ENCODE data around the gene DHX34.
"Not testable (repeated sequence)": the region's sequence is repeated elsewhere in the genome, so short reads cannot be mapped to it uniquely, and the experiment has no call there.

The DHX34 gene

DNA sequence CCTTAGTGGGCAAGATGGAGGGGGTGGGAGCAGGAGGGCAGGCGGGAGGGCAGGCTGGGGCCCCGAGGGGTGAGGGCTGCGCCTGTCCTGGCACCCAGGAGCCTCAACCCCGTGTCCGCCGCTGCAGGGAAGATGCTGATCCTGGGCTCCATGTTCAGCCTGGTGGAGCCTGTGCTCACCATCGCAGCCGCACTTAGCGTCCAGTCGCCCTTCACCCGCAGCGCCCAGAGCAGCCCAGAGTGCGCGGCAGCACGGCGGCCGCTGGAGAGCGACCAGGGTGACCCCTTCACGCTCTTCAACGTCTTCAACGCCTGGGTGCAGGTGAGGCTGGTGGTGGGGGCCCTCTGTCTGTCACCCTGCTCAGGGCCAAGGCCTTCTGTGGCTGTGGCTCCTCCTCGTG is 23.5 kb downstream of the DHX34 start:
- DNase-seq, result no peak

- no peak for DNase-seq
These were observed 24.4 kb downstream of the DHX34 start for GRCh38 chr19:47373246-47374240.

DNA sequence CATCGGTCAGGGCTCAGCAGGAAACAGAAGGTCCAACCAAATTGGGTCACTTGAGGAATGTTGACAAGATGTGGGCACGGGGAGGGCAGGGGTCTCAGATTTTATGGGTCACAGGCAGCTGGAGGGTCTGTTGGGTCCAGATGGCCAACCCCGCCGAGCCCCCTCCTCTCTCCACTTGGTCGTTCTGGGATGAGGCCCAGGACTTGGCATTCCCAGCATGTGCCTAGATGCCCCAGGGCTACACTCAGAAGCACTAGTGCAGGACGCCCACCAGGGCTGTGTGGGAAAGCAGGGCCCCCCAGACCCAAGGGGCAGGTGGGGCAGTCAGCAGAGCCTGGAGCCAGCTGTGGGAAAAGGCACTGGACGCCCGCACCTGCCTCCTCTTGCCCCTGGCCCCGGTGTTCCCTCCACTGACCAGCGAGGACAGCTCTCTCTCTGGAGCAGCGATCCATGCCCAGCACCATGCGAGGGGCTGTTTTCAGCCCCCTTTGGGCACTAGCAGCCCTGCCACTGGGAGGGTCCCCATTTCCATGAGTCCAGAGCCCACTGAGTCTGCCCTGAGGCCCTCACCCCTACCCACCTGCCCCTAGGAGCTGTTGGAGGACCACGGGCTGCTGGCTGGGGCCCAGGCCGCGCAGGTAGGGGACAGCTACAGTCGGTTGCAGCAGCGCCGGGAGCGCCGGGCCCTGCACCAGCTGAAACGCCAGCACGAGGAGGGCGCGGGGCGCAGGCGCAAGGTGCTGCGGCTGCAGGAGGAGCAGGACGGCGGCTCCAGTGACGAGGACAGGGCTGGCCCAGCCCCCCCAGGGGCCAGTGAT is 26.0 kb downstream of the DHX34 start:
- no peak for DNase-seq

DNA sequence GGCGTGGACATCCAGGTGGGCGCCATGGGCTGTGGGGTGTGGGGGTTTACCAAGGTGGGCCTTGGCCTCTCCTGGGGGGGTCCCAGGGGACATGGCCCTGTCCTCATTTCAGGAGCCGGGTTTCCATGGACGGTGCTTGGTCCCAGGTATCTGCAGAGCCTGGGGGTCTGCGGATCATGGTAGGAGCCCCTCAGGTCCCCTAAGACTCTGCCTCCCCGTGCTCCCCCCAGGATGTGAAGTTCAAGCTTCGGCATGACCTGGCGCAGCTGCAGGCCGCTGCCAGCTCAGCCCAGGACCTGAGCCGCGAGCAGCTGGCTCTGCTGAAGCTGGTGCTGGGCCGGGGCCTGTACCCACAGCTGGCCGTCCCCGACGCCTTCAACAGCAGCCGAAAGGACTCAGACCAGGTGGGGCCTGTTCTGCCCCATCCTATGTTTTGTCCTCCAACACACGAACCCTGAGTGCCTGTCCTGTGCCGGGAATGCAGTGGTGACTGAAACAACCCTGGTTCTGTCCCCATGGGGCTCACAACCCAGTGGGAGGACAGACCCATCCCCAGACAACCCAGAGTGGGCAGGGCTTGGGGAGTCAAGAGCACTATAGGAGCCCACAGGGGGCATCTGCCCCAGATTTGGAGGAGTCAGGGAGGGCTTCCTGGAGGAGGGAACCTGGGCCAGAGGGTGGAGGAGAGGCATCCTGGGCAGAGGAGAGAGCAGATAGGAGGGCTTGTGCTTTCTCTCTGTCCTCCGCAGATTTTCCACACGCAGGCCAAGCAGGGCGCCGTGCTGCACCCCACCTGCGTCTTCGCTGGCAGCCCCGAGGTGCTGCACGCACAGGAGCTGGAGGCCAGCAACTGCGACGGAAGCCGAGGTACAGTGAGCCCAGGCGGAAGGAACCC is 26.8 kb downstream of the DHX34 start:
- DNase-seq, result no peak

- DNase-seq, result no peak
These were observed 27.6 kb downstream of the DHX34 start for GRCh38 chr19:47376589-47377144.

GRCh38 chr19:47377208-47377701 is 28.1 kb downstream of the DHX34 start:
- no peak for DNase-seq

- DNase-seq, result no peak
These were observed 28.7 kb downstream of the DHX34 start for GRCh38 chr19:47377801-47378200.

- no peak for DNase-seq
These were observed 29.1 kb downstream of the DHX34 start for GRCh38 chr19:47378246-47378645.

- DNase-seq, result no peak
These were observed 30.3 kb downstream of the DHX34 start for GRCh38 chr19:47379381-47379938.

DNA sequence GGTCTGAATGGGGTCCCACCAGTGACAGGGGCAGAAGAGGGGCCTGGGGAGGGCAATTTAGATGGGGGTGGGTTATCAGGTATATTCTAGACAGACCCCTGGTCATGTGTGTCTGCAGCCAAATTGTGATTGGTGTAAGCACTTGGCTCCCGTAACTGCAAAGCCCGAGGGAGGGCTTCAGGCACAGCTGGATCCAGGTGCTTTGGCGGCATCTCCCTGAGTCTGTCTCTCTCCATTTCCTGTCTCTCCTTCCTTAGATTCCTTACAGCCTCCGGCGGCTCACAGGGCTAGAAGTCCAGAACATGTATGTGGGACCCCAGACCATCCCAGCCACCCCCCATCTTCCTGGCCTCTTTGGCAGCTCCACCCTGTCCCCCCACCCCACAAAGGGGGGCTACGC is 31.4 kb downstream of the DHX34 start:
- DNase-seq, result no peak

DNA sequence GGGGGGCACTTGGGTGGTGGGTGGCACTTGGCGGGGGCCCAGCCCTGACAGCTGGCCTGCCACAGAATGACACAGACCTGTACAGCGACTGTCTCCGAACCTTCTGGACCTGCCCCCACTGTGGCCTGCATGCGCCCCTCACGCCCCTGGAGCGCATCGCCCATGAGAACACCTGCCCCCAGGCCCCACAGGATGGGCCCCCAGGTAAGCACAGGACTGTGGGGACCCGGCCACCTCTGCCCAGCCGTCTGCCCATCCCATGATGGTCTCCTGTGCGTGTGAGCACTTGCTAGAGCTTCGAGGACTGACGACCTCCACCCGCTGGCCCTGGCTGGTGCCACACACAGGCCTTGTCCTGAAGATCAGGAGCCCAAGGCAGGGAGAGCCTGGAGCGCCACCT is 32.0 kb downstream of the DHX34 start:
- no peak for DNase-seq

- DNase-seq, result peak; percentile 59
These were observed 32.7 kb downstream of the DHX34 start for GRCh38 chr19:47381653-47382279.

DNA sequence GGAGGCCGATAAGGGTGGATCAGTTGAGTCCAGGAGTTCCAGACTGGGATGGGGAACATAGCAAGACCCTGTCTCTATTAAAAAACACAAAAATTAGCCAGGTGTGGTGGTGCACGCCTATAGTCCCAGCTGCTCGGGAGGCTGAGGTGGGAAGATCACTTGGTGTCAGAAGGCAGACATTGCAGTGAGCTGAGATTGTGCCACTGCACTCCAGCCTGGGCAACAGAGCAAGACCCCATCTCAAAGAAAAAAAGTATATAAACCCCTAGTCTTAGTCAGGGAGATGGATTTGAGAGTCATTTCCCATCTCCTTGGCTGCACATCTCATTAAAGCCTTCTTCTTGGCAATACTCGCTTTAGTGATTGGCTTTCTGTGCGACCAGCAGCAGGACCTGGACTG is 34.8 kb downstream of the DHX34 start:
- not testable (repeated sequence) for DNase-seq

- DNase-seq, result not testable (repeated sequence)
These were observed 35.4 kb downstream of the DHX34 start for GRCh38 chr19:47384533-47384932.

DNA sequence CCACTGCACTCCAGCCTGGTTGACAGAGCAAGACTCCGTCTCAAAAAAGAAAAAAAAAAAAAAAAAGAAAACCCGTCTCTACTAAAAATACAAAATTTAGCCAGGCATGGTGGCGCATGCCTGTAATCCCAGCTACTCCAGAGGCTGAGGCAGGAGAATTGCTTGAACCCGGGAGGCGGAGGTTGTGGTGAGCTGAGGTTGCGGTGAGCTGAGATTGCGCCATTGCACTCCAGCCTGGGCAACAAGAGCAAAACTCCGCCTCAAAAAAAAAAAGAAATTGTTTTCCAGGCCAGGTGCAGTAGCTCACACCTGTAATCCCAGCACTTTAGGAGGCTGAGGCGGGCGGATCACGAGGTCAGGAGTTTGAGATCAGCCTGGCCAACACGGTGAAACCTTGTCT is 37.5 kb downstream of the DHX34 start:
- DNase-seq, result not testable (repeated sequence)

DNA sequence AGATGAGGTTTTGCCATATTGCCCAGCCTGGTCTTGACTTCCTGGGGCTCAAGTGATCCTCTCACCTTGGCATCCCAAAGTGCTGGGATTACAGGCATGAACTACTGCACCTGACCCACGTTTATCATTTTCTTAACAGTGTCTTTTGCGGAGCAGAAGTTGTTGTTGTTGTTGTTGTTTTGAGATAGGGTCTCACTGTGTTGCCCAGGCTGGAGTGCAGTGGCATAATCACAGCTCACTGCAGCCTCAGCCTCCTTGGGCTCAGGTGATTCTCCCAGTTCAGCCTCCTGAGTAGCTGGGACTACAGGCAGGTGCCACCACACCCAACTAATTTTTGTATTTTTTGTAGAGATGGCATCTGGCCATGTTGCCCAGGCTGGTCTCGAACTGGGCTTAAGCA is 38.5 kb downstream of the DHX34 start:
- DNase-seq, result not testable (repeated sequence)

- peak; percentile 49 for DNase-seq
These were observed 39.6 kb downstream of the DHX34 start for GRCh38 chr19:47388721-47389120.

GRCh38 chr19:47389150-47389556 is 40.0 kb downstream of the DHX34 start:
- peak; percentile 83 for DNase-seq

GRCh38 chr19:47390533-47391488 is 41.7 kb downstream of the DHX34 start:
- DNase-seq, result no peak

Data from GF-D8 (cell line).